ENCODE results near the gene ADAD2. TPM values are rescaled to one million over a fixed set of nuclear protein-coding genes. Genes with fewer than 3 reads are reported as not detected.

ADAD2 gene
- total RNA-seq, 1 donor from 2014 or later: not detected

GRCh38 chr16:84244728-84245127 lies 53.8 kb downstream of the ADAD2 start:
- no peak for ATAC-seq
- no peak for DNase-seq (ENCODE audit: low spot score)

- DNase-seq (ENCODE audit: low spot score) (no peak), ATAC-seq (no peak)
Measured at GRCh38 chr16:84245956-84246678, 55.2 kb downstream of the ADAD2 start.

DNA sequence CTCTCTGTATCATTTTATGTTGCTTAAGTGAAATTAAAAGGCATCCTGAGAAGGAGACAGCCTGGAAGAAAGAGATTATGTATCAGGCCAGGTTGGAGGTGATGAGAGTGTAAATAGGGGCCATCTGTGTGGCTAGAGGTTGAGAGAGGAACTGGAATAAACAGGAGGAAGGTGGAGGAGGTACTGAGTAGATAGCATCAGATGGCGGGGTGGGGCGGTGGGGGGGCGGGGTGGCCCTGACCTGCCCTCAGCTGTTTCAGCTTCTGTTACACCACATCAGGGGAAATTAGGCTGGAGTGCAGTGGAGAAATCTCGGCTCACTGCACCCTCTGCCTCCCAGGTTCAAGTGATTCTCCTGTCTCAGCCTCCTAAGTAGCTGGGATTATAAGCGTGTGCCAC lies 55.7 kb downstream of the ADAD2 start:
- ATAC-seq: no peak

More for the DNA sequence above, 55.7 kb downstream of the ADAD2 start:
- DNase-seq (ENCODE audit: low spot score): no peak

Other genes starting within 250 kb of the ADAD2 start
- 89.4 TPM for gene OSGIN1, start 237.9 kb upstream of the ADAD2 start, total RNA-seq
- 12.9 TPM for gene NECAB2, start 222.9 kb upstream of the ADAD2 start, total RNA-seq
- gene SLC38A8, start 148.4 kb upstream of the ADAD2 start, total RNA-seq: not detected
- gene MBTPS1, start 74.2 kb upstream of the ADAD2 start, total RNA-seq: 41.3 TPM
- gene HSDL1, start 46.0 kb upstream of the ADAD2 start, total RNA-seq: 4.7 TPM
- gene DNAAF1, start 45.8 kb upstream of the ADAD2 start, total RNA-seq: not detected
- 19.9 TPM for gene TAF1C, start 4.1 kb upstream of the ADAD2 start, total RNA-seq
- gene KCNG4, start 48.9 kb downstream of the ADAD2 start, total RNA-seq: not detected
- 1.4 TPM for gene WFDC1, start 103.7 kb downstream of the ADAD2 start, total RNA-seq
- gene ATP2C2, start 177.4 kb downstream of the ADAD2 start, total RNA-seq: 0.18 TPM